Inflammatory macrophage treated with lipopolysaccharide for 1 hour (primary cell): ENCODE data around the gene R3HDM2.

ENCODE experiments used
- DNase-seq, 2 donors: peaks; one replicate each; pipeline ENCODE4 v3.0.0-alpha.2; 2020 to 2022

R3HDM2 gene

GRCh38 chr12:57261428-57261865, 169.4 kb downstream of the R3HDM2 start:
- no peak for DNase-seq

GRCh38 chr12:57260366-57260765, 170.5 kb downstream of the R3HDM2 start:
- DNase-seq = no peak

DNA sequence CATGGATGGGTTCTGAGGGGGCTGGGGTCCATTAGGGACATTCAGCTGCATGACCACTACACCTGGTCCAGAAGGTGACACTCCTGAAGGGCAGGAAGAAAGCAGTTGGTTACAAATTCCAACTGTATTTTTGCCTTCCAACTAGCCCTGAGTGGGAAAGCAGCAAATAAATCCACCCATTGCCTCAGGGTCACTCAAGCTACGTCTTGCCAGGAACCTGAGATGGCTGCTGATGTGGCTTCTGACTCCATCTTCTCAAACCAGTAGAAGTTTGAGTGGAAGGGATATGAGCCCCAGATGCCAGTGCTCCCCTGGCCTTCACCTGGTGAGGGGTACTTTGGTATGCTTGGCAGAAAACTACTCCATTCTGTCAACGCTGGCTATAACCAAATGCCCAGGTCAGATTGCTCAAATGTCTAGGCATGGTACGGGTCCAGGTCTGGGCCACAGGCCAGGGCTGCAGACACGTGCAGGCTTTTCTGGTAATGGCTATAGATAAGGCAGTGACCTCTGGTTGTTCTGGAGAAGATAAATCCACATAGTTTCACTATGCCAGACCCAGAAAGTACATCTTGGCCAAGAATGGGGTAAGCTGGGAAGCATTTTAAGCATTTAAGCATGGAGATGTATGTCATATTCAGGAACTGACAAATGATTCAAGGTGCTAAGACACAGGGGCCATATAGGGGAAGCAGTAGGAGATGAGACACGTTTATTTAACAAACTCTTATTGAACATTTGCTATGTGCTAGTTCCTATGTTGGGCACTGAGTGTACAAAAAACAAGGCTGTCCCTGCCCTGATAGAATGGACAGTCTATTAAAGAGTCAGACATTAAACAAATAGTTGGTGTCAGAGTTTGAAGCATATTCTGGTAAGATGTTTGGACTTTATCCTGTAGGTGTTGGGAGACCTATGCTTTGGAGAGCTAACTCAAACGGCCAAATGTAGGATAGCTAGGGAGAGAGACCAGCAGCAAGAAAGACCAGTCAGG, 171.6 kb downstream of the R3HDM2 start:
- no peak for DNase-seq

DNA sequence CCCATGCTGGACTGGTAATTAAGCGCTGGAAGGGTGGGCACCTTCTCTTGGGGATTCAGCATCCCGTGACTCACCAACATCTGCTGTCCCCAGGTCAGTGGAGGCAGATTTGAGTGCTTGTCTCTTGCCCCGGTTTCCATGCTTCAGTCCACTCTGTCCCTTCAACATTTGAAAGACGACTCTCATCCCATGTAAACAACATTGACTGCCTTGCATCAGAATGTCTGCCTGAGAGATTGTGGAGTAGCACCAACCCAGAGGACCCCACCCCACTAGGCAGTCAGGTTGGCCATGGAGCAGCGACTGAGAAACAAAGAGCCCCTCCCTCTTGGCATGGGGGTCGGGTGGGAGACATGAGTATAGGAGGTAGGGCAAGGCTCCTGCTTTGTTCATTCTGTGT, 174.9 kb downstream of the R3HDM2 start:
- DNase-seq = no peak

- no peak for DNase-seq
Observed at GRCh38 chr12:57254506-57255280, 176.2 kb downstream of the R3HDM2 start.

- DNase-seq = no peak
Observed at GRCh38 chr12:57250956-57251355, 179.9 kb downstream of the R3HDM2 start, which contains the start of gene STAC3. Gene STAC3, minus strand, starts transcription at chr12:57251187. Its CDS starts 1,551 bp downstream, at chr12:57249636.

DNA sequence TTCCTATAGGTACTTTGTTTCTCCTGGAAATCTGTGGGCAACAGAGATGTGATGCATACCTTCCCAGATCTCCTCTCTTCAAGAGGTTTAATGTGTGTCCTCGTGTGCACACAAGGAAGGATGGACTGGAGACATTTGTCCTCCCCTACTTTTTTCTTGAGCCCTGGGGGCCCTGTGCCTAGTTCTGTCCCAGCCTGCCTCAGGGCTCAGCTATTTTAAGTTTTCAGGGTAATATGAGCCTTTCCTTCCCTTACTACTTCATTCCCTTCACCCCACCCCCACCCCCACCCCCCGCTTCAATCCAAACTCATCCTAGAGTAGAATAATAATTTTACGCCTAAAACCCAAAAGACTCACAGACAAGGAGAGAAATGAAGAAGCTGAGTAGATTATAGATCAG, 180.3 kb downstream of the R3HDM2 start:
- no peak for DNase-seq

DNA sequence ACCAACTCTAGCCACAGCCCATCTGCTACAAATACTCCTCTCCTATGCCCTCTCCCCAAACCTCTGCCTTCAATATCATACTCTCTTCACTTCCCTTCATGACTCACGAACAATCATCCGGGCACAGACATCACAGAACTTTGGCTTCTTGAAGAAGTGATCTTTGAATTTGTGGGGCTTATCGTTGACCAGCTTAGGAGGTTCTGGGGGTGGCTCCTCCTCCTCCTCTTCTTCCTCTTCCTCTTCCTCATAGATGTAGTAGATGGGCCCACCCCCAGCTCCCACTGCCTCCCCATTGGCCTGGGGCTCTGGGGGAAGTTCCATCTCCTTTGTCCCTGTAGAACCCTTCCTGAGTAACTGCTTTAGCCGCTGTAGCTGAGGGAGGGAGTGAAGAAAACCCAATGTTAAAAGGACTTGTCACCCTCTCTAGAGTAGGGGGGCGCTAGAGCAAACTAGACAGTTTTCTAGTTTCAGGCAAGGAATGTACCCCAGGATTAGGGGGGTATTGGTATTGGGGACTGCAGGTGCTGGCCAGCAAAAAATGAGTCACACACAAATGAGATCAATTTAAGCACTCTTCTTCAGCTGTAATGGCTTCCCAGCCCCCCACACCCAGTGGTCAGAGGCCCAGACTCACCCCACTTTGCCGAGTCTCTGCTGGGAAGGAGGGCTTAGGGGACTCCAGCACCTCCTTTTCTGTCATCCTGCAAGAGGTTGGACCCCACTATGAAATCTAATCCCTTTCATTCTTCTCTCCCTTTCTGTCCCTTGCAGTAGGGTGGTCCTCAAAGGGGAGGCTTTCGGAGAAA, 181.7 kb downstream of the R3HDM2 start:
- DNase-seq = peak; percentile 73

DNA sequence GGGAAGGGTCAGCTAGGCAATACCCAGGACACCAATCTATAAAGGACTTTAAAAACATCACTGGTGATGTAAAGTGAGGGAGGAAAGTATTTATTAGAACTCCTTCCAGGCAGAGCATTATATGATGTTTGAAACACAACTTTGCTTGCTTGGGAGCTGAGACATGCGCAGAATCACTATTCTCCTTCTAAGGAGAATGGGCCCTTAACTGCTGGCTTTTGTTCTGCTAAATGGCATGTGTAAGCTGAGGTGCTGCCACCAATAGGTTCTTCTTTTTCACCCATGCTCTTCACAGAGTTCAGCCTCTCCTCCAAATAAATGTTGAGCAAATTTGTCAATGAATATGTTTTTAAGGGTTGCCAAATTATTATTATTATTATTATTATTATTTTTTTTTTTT, 183.8 kb downstream of the R3HDM2 start:
- no peak for DNase-seq

GRCh38 chr12:57244312-57244696, 186.5 kb downstream of the R3HDM2 start:
- DNase-seq = no peak

- DNase-seq = peak in 1 of 2 donors; percentile 87
Observed at GRCh38 chr12:57243521-57244311, 187.1 kb downstream of the R3HDM2 start.

DNA sequence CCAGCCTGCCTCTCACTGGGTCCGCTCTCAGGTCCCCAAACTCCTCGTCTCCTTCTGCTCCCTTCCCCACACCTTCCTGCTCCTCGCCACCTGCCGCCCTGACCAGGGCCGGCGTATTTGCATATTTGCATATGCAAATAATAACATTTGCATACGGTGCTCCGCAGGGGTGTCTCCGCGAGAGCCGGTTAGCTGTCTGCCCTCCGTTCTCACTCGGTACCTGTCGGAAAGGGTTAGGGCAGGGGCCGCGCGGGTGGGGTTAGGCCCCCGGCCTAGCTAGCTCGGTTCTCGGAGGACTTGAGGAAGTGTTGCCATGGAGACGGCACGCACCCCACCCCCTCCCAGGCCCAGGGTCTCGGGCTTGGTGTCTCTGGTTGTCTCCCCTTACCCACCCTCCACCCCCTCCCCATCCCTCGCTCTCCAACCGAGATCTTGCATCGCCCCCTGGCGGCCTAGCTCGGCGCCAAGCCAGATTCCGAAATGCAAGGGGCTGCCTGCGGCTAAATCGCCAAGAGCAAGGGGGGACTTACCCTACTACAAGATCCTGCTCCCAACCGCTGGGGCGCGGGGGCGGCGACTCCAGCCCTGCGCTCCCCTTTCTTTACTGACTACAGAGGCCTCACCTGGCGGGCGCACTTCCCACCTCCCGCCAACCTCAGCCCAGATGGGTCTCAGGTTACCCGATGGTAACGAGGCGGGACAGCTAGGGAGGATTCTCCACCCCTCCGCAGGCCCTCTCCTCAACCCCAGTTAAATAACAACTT, 188.0 kb downstream of the R3HDM2 start:
- DNase-seq = peak in 1 of 2 donors; percentile 59

- no peak for DNase-seq
Observed at GRCh38 chr12:57242329-57242690, 188.5 kb downstream of the R3HDM2 start.

DNA sequence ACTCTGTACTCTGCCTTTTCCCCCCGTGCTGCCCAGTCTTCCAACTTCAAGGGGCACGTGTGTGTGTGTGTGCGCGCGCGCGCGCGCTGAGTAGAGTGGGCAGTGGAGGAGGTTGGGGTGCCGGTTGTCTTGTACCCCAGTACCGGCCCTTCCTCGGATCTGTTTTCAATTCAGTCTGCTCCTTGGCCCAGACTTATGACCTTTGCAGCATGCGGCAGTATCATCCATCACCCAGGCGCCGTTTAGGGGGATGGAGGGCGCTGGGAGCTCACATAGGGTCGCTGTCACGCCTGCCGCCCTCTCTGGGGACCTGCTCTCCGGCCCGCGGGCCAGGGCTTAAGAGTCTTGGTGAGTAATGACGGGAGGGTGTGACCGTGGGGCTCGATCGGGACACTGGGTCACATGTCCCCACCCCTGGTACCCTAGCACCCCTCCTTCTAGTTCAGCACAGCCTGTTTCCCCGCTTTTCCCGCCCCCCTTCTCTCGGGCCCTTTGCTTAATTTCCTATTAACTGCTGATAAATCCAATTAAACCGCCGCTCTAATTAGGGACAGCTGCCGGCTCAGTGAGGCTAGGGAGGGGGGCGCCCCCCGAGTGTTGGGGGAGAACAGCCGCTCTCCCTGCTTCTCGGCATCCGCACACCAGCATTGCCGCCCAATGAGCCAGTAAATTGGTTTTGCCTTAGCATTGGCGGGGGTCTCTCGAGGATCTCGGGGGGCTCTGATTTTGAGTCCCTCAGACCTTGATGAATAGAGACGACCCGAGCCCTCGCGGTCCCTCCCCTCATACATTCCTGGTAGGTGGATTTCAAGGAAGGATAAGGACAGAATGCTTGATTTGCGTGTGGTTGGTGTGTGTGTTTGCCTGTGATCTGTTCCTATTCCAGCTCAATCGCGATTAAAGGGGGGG, 189.2 kb downstream of the R3HDM2 start:
- no peak for DNase-seq

DNA sequence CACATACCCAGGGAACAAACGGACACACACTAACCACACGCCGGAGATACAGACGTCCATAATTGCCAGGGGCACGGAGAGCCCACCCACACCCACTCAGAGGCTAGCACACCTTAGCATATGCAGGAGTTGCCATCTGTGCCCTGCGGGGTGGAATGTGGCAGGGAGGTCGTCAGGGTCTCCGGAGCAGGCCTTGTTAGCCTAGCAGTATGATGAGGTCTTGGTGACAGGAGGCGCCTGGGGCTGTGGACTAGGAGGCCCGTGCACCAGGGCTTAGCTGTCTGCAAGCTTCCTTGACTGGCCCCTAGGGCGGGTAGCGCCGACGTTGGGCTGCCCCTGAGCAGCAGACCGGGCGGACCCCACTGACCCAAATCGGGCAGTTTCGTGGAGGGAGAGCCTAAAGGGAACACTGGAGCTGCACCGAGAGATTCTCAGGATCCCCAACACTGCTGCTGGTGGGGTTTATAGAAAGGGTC, 189.9 kb downstream of the R3HDM2 start:
- DNase-seq = no peak

GRCh38 chr12:57240066-57240921, 190.5 kb downstream of the R3HDM2 start:
- peak; percentile 40 to 47 for DNase-seq

GRCh38 chr12:57239587-57240065, 191.2 kb downstream of the R3HDM2 start:
- DNase-seq = no peak

DNA sequence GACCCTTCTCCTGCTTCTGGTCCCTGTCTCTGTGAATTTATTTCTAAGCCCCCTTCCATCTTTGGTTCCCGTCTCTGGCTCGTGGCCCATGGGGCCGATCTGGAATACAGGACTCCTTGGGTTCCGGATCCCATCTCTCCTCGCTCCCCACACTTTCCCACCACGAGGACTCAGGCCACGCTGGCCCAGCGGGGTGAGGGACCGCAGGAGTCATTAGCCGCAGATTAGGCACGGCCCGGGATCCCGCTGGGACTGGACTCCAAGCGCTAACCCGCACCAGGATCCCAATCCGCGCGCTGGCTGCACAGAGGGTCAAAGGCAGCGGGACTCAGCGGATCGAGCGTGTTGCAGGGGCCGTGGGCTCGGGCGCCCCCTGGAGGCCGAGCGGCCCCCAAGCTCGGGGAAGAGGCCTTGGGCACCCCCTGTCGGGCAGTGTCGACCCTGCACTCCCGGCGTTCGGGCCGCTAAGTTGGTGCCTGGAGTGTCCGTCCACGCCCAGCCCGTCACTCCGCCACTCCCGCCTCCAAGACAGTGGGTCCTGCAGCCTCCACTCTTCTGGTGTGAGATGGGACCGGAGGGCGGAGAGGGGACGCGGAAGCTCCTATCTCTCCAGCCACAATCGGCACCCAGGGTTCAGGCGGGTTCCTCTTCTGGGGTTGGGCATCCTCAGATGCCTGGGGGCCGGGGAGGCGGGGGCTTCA, 191.8 kb downstream of the R3HDM2 start:
- DNase-seq = peak; percentile 72 to 98
